GM19324 (cell line): ENCODE results near the gene TAGLN.
"Not testable (repeated sequence)": the region's sequence is repeated elsewhere in the genome, so short reads cannot be mapped to it uniquely, and the experiment has no call there.

ENCODE experiments used
- ATAC-seq: cut with Tn5 transposase; IDR thresholded peaks from one replicate; pipeline ENCODE4 v1.9.1; 2021; ENCODE audit warnings: mild to moderate bottlenecking, moderate library complexity; ENCODE audit not compliant: unreplicated experiment, low FRiP score

TAGLN gene

GRCh38 chr11:117180661-117181585 lies 18.2 kb upstream of the TAGLN start:
- ATAC-seq = no peak

GRCh38 chr11:117181586-117182550 lies 17.3 kb upstream of the TAGLN start:
- no peak for ATAC-seq

- ATAC-seq = no peak
These were observed 16.6 kb upstream of the TAGLN start for GRCh38 chr11:117182551-117182935.

- ATAC-seq = not testable (repeated sequence)
These were observed 16.0 kb upstream of the TAGLN start for GRCh38 chr11:117183178-117183577.

GRCh38 chr11:117183724-117184349 lies 15.3 kb upstream of the TAGLN start:
- no peak for ATAC-seq

- no peak for ATAC-seq
These were observed 13.3 kb upstream of the TAGLN start for GRCh38 chr11:117185736-117186430.

- no peak for ATAC-seq
These were observed 12.8 kb upstream of the TAGLN start for GRCh38 chr11:117186431-117186761.

GRCh38 chr11:117187007-117187406 lies 12.2 kb upstream of the TAGLN start:
- ATAC-seq = no peak

GRCh38 chr11:117187428-117187798 lies 11.8 kb upstream of the TAGLN start:
- no peak for ATAC-seq

- no peak for ATAC-seq
These were observed 11.2 kb upstream of the TAGLN start for GRCh38 chr11:117187799-117188481.

- no peak for ATAC-seq
These were observed 10.5 kb upstream of the TAGLN start for GRCh38 chr11:117188620-117189081.

- ATAC-seq = no peak
These were observed 9.8 kb upstream of the TAGLN start for GRCh38 chr11:117189191-117189940.

GRCh38 chr11:117189941-117190544 lies 9.1 kb upstream of the TAGLN start:
- ATAC-seq = no peak

GRCh38 chr11:117191680-117192400 lies 7.3 kb upstream of the TAGLN start:
- no peak for ATAC-seq

- no peak for ATAC-seq
These were observed 6.7 kb upstream of the TAGLN start for GRCh38 chr11:117192401-117192875.

GRCh38 chr11:117193130-117194020 lies 5.8 kb upstream of the TAGLN start:
- ATAC-seq = no peak

GRCh38 chr11:117194267-117194666 lies 4.9 kb upstream of the TAGLN start:
- no peak for ATAC-seq
